ENCODE results near the gene HOXB9. TPM values are rescaled to one million over a fixed set of nuclear protein-coding genes. Genes with fewer than 3 reads are reported as not detected.

HOXB9 gene
- total and polyA plus RNA-seq, 3 donors from 2014 or later = 0.31 to 0.94 (median 0.76) TPM

DNA sequence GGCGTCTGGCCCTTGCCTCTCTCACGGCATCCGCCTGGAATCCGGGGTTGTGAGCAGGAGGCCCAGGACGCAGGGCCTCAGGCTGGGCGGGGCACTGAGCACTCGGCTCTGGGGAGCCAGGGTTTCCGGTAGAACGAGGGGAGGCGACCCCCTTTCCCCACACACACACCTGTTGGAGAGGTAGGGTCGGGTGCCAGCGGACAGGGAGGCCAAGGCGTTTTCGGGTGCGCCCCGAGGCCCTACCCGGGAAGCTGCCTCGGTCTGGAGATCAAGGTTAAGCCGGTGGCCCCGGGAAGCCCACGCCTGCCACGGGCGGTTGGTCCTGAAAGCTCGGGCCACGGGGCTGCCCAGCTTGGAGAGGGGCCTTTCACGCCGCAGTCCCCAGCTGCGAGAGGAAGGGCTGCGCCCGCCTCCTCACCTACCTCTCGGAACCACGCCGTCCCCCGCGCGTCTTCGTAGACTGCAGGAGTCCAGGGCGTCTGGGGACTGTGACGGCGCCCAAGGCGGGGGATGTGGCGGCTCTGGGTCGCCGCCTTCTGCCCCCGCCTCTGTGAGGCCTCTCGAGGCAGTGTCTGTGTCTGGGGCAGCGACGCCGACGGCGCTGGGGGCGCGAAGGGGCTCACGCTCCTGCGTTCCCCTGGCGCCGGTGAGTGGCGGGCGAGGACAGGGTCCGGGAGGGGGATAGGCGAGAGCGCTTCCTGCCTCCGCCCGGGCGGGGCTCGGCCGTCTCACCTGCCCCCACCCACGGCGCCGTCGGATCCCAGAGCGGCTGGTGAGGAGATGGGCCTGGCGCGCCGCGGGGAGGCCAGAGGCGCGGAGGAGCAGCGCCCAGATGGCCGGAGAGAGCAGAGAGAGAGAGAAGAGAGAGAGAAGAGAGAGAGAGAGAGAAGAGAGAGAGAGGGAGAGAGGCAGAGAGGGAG lies 20.3 kb upstream of the HOXB9 start:
- intact Hi-C loops (cut with DNase I; ENCODE audit: low total_unique reads) = no loop called here
- Histone ChIP-seq H3K27ac (no peak overlapping the region), H3K27me3 (no peaks in the 10 kb centered on the region), H3K4me3 (peak overlapping the region; percentile 41 to 46), H3K4me1 (peaks cover 7% of the 10 kb centered on the region), H3K36me3 (ENCODE audit: low read depth, missing control alignments) (no peaks in the 10 kb centered on the region), H3K9me3 (no peaks in the 10 kb centered on the region)
- DNase-seq = no peak
- TF ChIP-seq POLR2A (IDR thresholded peaks at IDR 0.05) = no peak
- TF ChIP-seq, protein P1, sequence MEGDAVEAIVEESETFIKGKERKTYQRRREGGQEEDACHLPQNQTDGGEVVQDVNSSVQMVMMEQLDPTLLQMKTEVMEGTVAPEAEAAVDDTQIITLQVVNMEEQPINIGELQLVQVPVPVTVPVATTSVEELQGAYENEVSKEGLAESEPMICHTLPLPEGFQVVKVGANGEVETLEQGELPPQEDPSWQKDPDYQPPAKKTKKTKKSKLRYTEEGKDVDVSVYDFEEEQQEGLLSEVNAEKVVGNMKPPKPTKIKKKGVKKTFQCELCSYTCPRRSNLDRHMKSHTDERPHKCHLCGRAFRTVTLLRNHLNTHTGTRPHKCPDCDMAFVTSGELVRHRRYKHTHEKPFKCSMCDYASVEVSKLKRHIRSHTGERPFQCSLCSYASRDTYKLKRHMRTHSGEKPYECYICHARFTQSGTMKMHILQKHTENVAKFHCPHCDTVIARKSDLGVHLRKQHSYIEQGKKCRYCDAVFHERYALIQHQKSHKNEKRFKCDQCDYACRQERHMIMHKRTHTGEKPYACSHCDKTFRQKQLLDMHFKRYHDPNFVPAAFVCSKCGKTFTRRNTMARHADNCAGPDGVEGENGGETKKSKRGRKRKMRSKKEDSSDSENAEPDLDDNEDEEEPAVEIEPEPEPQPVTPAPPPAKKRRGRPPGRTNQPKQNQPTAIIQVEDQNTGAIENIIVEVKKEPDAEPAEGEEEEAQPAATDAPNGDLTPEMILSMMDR (IDR thresholded peaks at IDR 0.05) = no peak
- WGBS, 2 donors = 1 to 2% methylated on average over 20 to 74 of the region's 80 CpGs

DNA sequence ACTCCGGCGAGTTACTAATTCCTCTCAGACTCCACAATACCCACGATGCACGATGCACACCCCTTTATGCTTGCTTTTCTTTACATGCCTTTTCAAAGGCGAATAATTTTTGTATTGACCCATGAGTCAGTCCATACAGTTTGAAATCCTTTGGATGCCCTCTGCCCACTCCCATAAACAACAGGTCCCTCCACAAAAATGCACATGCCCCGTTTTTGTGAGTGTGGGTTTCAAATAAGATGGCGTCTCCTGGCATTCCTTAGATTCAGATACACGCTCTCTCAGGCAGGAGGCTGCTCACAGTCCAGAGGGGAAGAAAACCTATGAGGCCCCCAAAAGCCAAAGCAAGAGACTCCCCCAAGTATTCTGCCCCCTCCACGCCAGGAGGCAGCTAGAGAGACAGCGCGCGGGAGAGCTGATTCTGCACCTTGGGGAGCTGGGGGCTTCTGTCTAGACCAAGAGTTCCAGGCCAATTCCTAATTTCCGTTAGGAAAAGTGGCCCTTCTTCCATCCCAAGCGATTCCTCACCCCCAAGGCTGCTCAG lies 19.6 kb upstream of the HOXB9 start:
- DNase-seq = no peak

DNA sequence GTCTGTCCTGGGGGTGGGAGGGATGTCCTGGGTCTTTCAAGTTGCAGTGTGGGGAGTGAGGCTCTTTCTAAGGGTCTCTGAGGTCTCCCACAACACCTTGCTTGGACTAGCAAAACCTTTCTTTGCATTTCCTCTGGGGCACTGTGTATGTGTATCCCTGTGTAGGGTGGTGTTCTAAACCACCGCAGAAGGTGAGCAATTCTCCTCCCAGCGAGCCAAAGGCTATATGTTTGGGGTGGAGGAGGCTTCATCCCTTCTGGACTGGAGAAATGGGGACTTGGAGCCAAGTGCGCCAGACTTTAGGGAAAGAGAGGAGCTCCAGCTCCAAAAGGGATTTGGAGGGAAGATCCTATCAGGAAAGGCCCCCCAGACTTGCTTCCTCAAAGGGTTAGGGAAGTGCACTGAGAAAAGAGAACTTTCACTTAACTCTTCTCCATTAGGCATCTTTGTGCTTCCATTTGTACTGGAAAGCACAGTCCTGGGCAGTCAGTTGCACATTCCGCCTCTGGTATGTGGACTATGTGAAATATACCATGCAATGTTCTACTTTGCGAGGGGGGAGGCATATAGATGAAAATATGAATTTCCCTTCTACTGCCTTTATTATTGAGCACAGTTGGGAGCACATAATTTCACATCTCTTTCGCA lies 18.9 kb upstream of the HOXB9 start:
- H3K4me3 ChIP-seq = no peak overlapping the region
- intact Hi-C loops (cut with DNase I; ENCODE audit: low total_unique reads) = no loop called here
- H3K27ac ChIP-seq = no peak overlapping the region
- whole genome bisulfite sequencing, 2 donors = 39 to 40% methylated on average over 6 of the region's 6 CpGs
- DNase-seq = no peak
- TF ChIP-seq POLR2A (IDR thresholded peaks at IDR 0.05) = no peak
- TF ChIP-seq, protein P1 (IDR thresholded peaks at IDR 0.05) = no peak
- H3K4me1 ChIP-seq = peaks cover 7% of the 10 kb centered on the region
- H3K36me3 ChIP-seq (ENCODE audit: low read depth, missing control alignments) = no peaks in the 10 kb centered on the region
- no peaks in the 10 kb centered on the region for H3K27me3 ChIP-seq
- no peaks in the 10 kb centered on the region for H3K9me3 ChIP-seq

More for the DNA sequence above, 19.6 kb upstream of the HOXB9 start:
- Histone ChIP-seq H3K27me3 (no peaks in the 10 kb centered on the region), H3K36me3 (ENCODE audit: low read depth, missing control alignments) (no peaks in the 10 kb centered on the region), H3K27ac (no peak overlapping the region), H3K4me3 (peak overlapping the region in 1 of 2 donors; percentile 46), H3K4me1 (peaks cover 7% of the 10 kb centered on the region), H3K9me3 (no peaks in the 10 kb centered on the region)
- intact Hi-C loops (cut with DNase I; ENCODE audit: low total_unique reads) = no loop called here
- WGBS, 2 donors = 15 to 22% methylated on average over 9 to 14 of the region's 14 CpGs
- TF ChIP-seq, protein P1 (IDR thresholded peaks at IDR 0.05) = no peak
- TF ChIP-seq POLR2A (IDR thresholded peaks at IDR 0.05) = no peak

DNA sequence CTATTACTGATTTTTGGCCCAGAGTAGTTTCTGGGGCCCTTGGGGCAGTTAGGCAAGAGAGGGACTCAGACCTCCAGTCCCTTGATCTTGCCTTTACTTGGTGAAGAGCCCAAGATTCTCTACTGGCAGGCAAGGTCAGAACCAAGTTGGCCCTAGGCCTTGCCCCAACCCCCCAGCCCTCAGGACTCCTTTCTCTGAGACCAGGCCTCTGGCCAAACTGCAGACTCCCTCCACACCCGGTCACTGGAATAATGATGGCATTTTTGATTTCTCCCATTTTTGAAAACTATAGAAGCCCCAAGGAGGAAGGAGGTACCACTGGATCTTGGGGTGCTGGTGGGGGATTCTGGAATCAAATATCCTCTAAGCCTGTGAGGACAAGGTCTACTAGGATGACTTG lies 18.0 kb upstream of the HOXB9 start:
- TF ChIP-seq, protein P1 (IDR thresholded peaks at IDR 0.05) = no peak
- TF ChIP-seq POLR2A (IDR thresholded peaks at IDR 0.05) = no peak
- Histone ChIP-seq H3K4me1 (peaks cover 7% of the 10 kb centered on the region), H3K36me3 (ENCODE audit: low read depth, missing control alignments) (no peaks in the 10 kb centered on the region), H3K27ac (no peak overlapping the region), H3K27me3 (no peaks in the 10 kb centered on the region), H3K9me3 (no peaks in the 10 kb centered on the region), H3K4me3 (no peak overlapping the region)
- intact Hi-C loops (cut with DNase I; ENCODE audit: low total_unique reads) = no loop called here
- WGBS, 2 donors = 94% methylated on average over 1 of the region's 1 CpG; no CpG with 5 or more reads in 1 of the 2 donors
- DNase-seq = no peak

Data from testis (tissue), 3 donors.